H1 (cell line): ENCODE data around the gene DDI1. TPM values are rescaled to one million over a fixed set of nuclear protein-coding genes. Genes with fewer than 3 reads are reported as not detected.

Source experiments
- CTCF ChIA-PET: fragments of 300-600 bp; sonication (Branson Sonifier 250); formaldehyde crosslinking; loops from one replicate; lab custom pipeline; 2021; ENCODE audit not compliant: partially characterized antibody; lab: Charles Lee
- POLR2A ChIA-PET: fragments of 300-600 bp; sonication (Branson Sonifier 250); formaldehyde crosslinking; loops from one replicate; lab custom pipeline; 2021; ENCODE audit warnings: inconsistent platforms; ENCODE audit not compliant: partially characterized antibody; lab: Charles Lee
- DNase-seq, 2 experiments: peaks; one replicate each; pipeline versions ENCODE4 v3.0.0 to v3.0.0-alpha.2; 2010 to 2022; ENCODE audit warnings: low spot score in 2 of 2, low read depth in 1 of 2, mixed read lengths in 1 of 2
- FAIRE-seq: peaks from 2 replicates; lab custom pipeline; 2011; peaks lifted over from hg19 to GRCh38; lab: Jason Lieb, UNC
- H2AFZ ChIP-seq: 2 replicates; pipeline ENCODE4 v1.8.1; 2012; ENCODE audit warnings: low read length, inconsistent platforms
- H2AK5ac ChIP-seq: 2 replicates; pipeline ENCODE4 v1.6.1; 2013; ENCODE audit warnings: low read depth, low read length
- H2BK120ac ChIP-seq: replicated peaks from 2 replicates; pipeline ENCODE3; 2013; ENCODE audit warnings: low read depth, low read length, inconsistent platforms
- H2BK12ac ChIP-seq: 2 replicates; pipeline ENCODE4 v1.6.1; 2013; ENCODE audit warnings: low read depth, low read length
- H2BK15ac ChIP-seq: 2 replicates; pipeline ENCODE4 v1.6.1; 2013; ENCODE audit warnings: low read length
- H2BK20ac ChIP-seq: 2 replicates; pipeline ENCODE4 v1.6.1; 2013; ENCODE audit warnings: low read length
- H2BK5ac ChIP-seq: 2 replicates; pipeline ENCODE4 v1.6.1; 2013; ENCODE audit warnings: low read depth, low read length
- H3K14ac ChIP-seq: 2 replicates; pipeline ENCODE4 v1.6.1; 2013; ENCODE audit warnings: inconsistent platforms; ENCODE audit not compliant: insufficient read length
- H3K18ac ChIP-seq: 2 replicates; pipeline ENCODE4 v1.6.1; 2013; ENCODE audit warnings: low read length; ENCODE audit errors: extremely low read depth
- H3K23ac ChIP-seq: 2 replicates; pipeline ENCODE4 v1.6.1; 2013; ENCODE audit warnings: inconsistent platforms; ENCODE audit not compliant: insufficient read length
- H3K23me2 ChIP-seq: 2 replicates; pipeline ENCODE4 v1.6.1; 2013; ENCODE audit warnings: low read depth, low read length
- H3K27ac ChIP-seq: 2 replicates; pipeline ENCODE4 v1.6.1; 2011; ENCODE audit warnings: low read depth, low read length, inconsistent platforms
- H3K27me3 ChIP-seq, 4 experiments: replicated peaks in 1 of 4; 1 replicate in 1 of 4; 2 replicates in 3 of 4; pipeline versions ENCODE4 v1.6.1 to v1.8.1; 2011 to 2013; ENCODE audit warnings: low read length in 3 of 4, mild to moderate bottlenecking in 3 of 4, inconsistent platforms in 2 of 4, mixed read lengths in 2 of 4, moderate library complexity in 1 of 4; ENCODE audit not compliant: control insufficient read depth in 3 of 4, insufficient read depth in 3 of 4; ENCODE audit errors: extremely low read depth in 1 of 4
- H3K36me3 ChIP-seq, 4 experiments: 2 replicates each; pipeline versions ENCODE4 v1.6.1 to v1.8.1; 2011 to 2013; ENCODE audit warnings: mild to moderate bottlenecking in 4 of 4, low read length in 3 of 4, moderate library complexity in 2 of 4, control low read depth in 1 of 4, inconsistent platforms in 1 of 4; ENCODE audit not compliant: insufficient read depth in 4 of 4, control insufficient read depth in 2 of 4
- H3K4ac ChIP-seq: replicated peaks from 2 replicates; pipeline ENCODE3; 2013; ENCODE audit warnings: low read length, low read depth, mixed read lengths, inconsistent platforms; ENCODE audit not compliant: insufficient read length
- H3K4me1 ChIP-seq, 4 experiments: replicated peaks in 1 of 4; 1 replicate in 1 of 4; 2 replicates in 3 of 4; pipeline versions ENCODE4 v1.6.1 to v1.8.1; 2011 to 2013; ENCODE audit warnings: low read length in 3 of 4, inconsistent platforms in 2 of 4, mixed read lengths in 1 of 4; ENCODE audit not compliant: insufficient read depth in 4 of 4, control insufficient read depth in 3 of 4
- H3K4me2 ChIP-seq, 2 experiments: 2 replicates each; pipeline versions ENCODE4 v1.6.1 to v1.8.1; 2011 to 2013; ENCODE audit warnings: low read depth in 2 of 2, low read length in 2 of 2, control low read depth in 1 of 2, inconsistent platforms in 1 of 2, mild to moderate bottlenecking in 1 of 2; ENCODE audit not compliant: insufficient read depth in 1 of 2
- H3K4me3 ChIP-seq, 4 experiments: fragments of 200-600, 300-600 bp in 1 of 4; sonication (generic), shearing (Covaris generic), sonication (Bioruptor Twin) in 1 of 4; 2 replicates each; pipeline versions ENCODE4 v1.5.1 to v1.8.1; 2011 to 2016; ENCODE audit warnings: low read length in 4 of 4, low read depth in 3 of 4, control low read depth in 2 of 4, inconsistent platforms in 2 of 4, mild to moderate bottlenecking in 2 of 4, mixed read lengths in 1 of 4, moderate library complexity in 1 of 4; ENCODE audit not compliant: insufficient read depth in 2 of 4; ENCODE audit errors: extremely low read depth in 1 of 4
- H3K56ac ChIP-seq: replicated peaks from 2 replicates; pipeline ENCODE3; 2013; ENCODE audit warnings: low read depth, mild to moderate bottlenecking, mixed read lengths, low read length, inconsistent platforms; ENCODE audit not compliant: insufficient read length
- H3K79me1 ChIP-seq: 2 replicates; pipeline ENCODE4 v1.6.1; 2013; ENCODE audit warnings: low read depth, low read length, control low read depth
- H3K79me2 ChIP-seq, 2 experiments: 2 replicates each; pipeline versions ENCODE4 v1.6.1 to v1.8.1; 2012 to 2013; ENCODE audit warnings: low read length in 2 of 2, mild to moderate bottlenecking in 2 of 2, inconsistent platforms in 1 of 2; ENCODE audit not compliant: insufficient read depth in 2 of 2, control insufficient read depth in 1 of 2
- H3K9ac ChIP-seq, 4 experiments: replicated peaks in 1 of 4; 1 replicate in 1 of 4; 2 replicates in 3 of 4; pipeline versions ENCODE4 v1.6.1 to v1.8.1; 2011 to 2013; ENCODE audit warnings: low read depth in 3 of 4, low read length in 3 of 4, control low read depth in 2 of 4, mild to moderate bottlenecking in 2 of 4, moderate library complexity in 2 of 4, inconsistent platforms in 1 of 4; ENCODE audit errors: extremely low read depth in 1 of 4
- H3K9me3 ChIP-seq, 2 experiments: 2 replicates each; pipeline versions ENCODE4 v1.6.1 to v1.8.1; 2012 to 2013; ENCODE audit warnings: mild to moderate bottlenecking in 2 of 2, moderate library complexity in 2 of 2, control low read depth in 1 of 2, inconsistent platforms in 1 of 2, low read depth in 1 of 2, low read length in 1 of 2, mixed read lengths in 1 of 2; ENCODE audit not compliant: insufficient read depth in 2 of 2
- H4K20me1 ChIP-seq, 2 experiments: replicated peaks in 1 of 2; 2 replicates each; pipeline versions ENCODE3 to v1.8.1; 2011 to 2013; ENCODE audit warnings: inconsistent platforms in 2 of 2, low read length in 2 of 2, mild to moderate bottlenecking in 1 of 2; ENCODE audit not compliant: insufficient read depth in 2 of 2, control insufficient read depth in 1 of 2
- H4K5ac ChIP-seq: 2 replicates; pipeline ENCODE4 v1.6.1; 2013; ENCODE audit warnings: low read length, low read depth, mixed read lengths, inconsistent platforms; ENCODE audit not compliant: insufficient read length
- H4K8ac ChIP-seq: 2 replicates; pipeline ENCODE4 v1.8.0; 2013; ENCODE audit warnings: mild to moderate bottlenecking, moderate library complexity, low read length, inconsistent platforms; ENCODE audit not compliant: insufficient read depth; ENCODE audit errors: extremely low read depth
- H4K91ac ChIP-seq: replicated peaks from 2 replicates; pipeline ENCODE3; 2013; ENCODE audit warnings: low read length, mixed read lengths, inconsistent platforms; ENCODE audit not compliant: insufficient read length
- SP2 ChIP-seq: IDR thresholded peaks from 2 replicates; pipeline ENCODE4 v1.6.1; 2012; ENCODE audit warnings: mild to moderate bottlenecking, low read length, inconsistent platforms
- TEAD4 ChIP-seq: IDR thresholded peaks from 2 replicates; pipeline ENCODE4 v1.6.1; 2012; ENCODE audit warnings: low read depth, low read length, inconsistent platforms, mixed read lengths
- WGBS, 2 experiments: shearing (Covaris generic) in 1 of 2; methylation state at CpG; one replicate each; pipeline versions ENCODE4 v1.1.6 to v1.1.7; 2013 to 2015; ENCODE audit warnings: low lambda C conversion rate in 2 of 2, mixed read lengths in 2 of 2, inconsistent platforms in 1 of 2, low coverage in 1 of 2, missing lambda C conversion rate in 1 of 2; ENCODE audit not compliant: insufficient replicate concordance in 2 of 2, insufficient coverage in 1 of 2, insufficient read length in 1 of 2; ENCODE audit errors: extremely low coverage in 1 of 2, missing lambda C conversion rate in 1 of 2; 5-methylcytosine and 5-hydroxymethylcytosine counted together
- polyA plus RNA-seq, 7 experiments: library from polyadenylated mRNA; depleted of rRNA in 3 of 7; stranded (reverse) in 5 of 7; unstranded in 2 of 7; fragments of >200 nt in 5 of 7; fragments of 200-250 nt in 2 of 7; gene quantifications; 1 replicate in 5 of 7; 2 replicates in 1 of 7; 4 replicates in 1 of 7; pipeline versions ENCODE4 v1.2.1 to v1.2.3, GENCODE V29; 2011 to 2013; ENCODE audit warnings: missing spikeins in 2 of 7, mixed read lengths in 2 of 7
- total RNA-seq: library from RNA; stranded (reverse); fragmentation: NEBNext Ultra II Directional; extraction: Animal tissue kit (Norgen Biotek cat#: 25700); gene quantifications from 2 replicates; pipeline ENCODE4 v1.2.1, GENCODE V29; 2021

The DDI1 gene
- total and polyA plus RNA-seq, 2 of the 8 experiments (the other 6 are each of a cell fraction or from before 2014, with no cell fraction given), result not detected

GRCh38 chr11:104033561-104033960 is 2.9 kb upstream of the DDI1 start:
- no peak overlapping the region for H4K5ac ChIP-seq
- DNase-seq, result no peak
- H2BK12ac ChIP-seq, result no peak overlapping the region
- no peak overlapping the region for H2BK15ac ChIP-seq
- TF ChIP-seq SP2, result no peak
- no peak for TF ChIP-seq TEAD4
- H2BK120ac ChIP-seq, result no peak overlapping the region
- no peak overlapping the region for H3K4me3 ChIP-seq
- no peak overlapping the region for H4K8ac ChIP-seq
- H3K23me2 ChIP-seq, result no peaks in the 10 kb centered on the region
- H4K91ac ChIP-seq, result no peak overlapping the region
- peaks cover 0 to 2% of the 10 kb centered on the region in 2 experiments; a peak in 1 of 4 replicates for H3K9me3 ChIP-seq
- no peak overlapping the region for H3K18ac ChIP-seq
- no peak overlapping the region for H3K14ac ChIP-seq
- ChIA-PET POLR2A (no interaction called here), CTCF (interaction anchor here (0.6 kb wide), 1 partner anchor 9 kb away, joined by 3 read pairs; no protein-coding TSS in a partner anchor)
- no peaks in the 10 kb centered on the region for H3K79me1 ChIP-seq
- H3K27ac ChIP-seq, result no peak overlapping the region
- H2AFZ ChIP-seq, result no peak overlapping the region
- H2AK5ac ChIP-seq, result no peak overlapping the region
- H3K79me2 ChIP-seq, result no peaks in the 10 kb centered on the region
- WGBS, 2 experiments, result 86% methylated on average over 1 of the region's 1 CpG; no CpG with 5 or more reads in 1 of the 2 experiments
- no peak overlapping the region for H3K4me2 ChIP-seq
- H3K23ac ChIP-seq, result no peak overlapping the region
- FAIRE-seq, result no peak
- H3K56ac ChIP-seq, result no peak overlapping the region
- H3K27me3 ChIP-seq, result no peaks in the 10 kb centered on the region
- H2BK20ac ChIP-seq, result no peak overlapping the region
- no peaks in the 10 kb centered on the region for H3K36me3 ChIP-seq
- no peak overlapping the region for H2BK5ac ChIP-seq
- H3K4ac ChIP-seq, result no peak overlapping the region
- H3K9ac ChIP-seq, result no peak overlapping the region
- no peaks in the 10 kb centered on the region for H3K4me1 ChIP-seq
- no peaks in the 10 kb centered on the region for H4K20me1 ChIP-seq
